Progenitor cell of endocrine pancreas (in vitro differentiated cells): ENCODE data around the gene BAK1. TPM values are rescaled to one million over a fixed set of nuclear protein-coding genes. Genes with fewer than 3 reads are reported as not detected.

ENCODE experiments used
- DNase-seq: peaks from one replicate; pipeline ENCODE4 v3.0.0; 2021; ENCODE audit warnings: low spot score; ENCODE audit not compliant: unreplicated experiment
- H3K27ac Mint-ChIP-seq: 2 replicates; pipeline ENCODE4 v1.8.0; 2021; ENCODE audit warnings: mild to moderate bottlenecking, moderate library complexity, mixed read lengths
- H3K27me3 Mint-ChIP-seq: 2 replicates; pipeline ENCODE4 v1.8.0; 2021; ENCODE audit warnings: mixed read lengths
- H3K36me3 Mint-ChIP-seq: 2 replicates; pipeline ENCODE4 v1.8.0; 2022; ENCODE audit warnings: mixed read lengths; ENCODE audit not compliant: insufficient read depth
- H3K4me1 Mint-ChIP-seq: 2 replicates; pipeline ENCODE4 v1.8.0; 2021; ENCODE audit warnings: low read depth, mixed read lengths
- H3K4me3 Mint-ChIP-seq: 2 replicates; pipeline ENCODE4 v1.8.0; 2021; ENCODE audit warnings: low read depth, mild to moderate bottlenecking, moderate library complexity, mixed read lengths
- H3K9me3 Mint-ChIP-seq: 2 replicates; pipeline ENCODE4 v1.8.0; 2021; ENCODE audit warnings: low read depth, mixed read lengths
- CTCF ChIP-seq: fragments of 200-600 bp; sonication (generic); IDR thresholded peaks from one replicate; pipeline ENCODE4 v1.5.0; 2021; ENCODE audit warnings: antibody characterized with exemption, mild to moderate bottlenecking; ENCODE audit not compliant: unreplicated experiment
- total RNA-seq: library from RNA; stranded (reverse); gene quantifications from 2 replicates; pipeline ENCODE4 v1.2.1, GENCODE V29; 2021

BAK1 gene
- total RNA-seq, 1 donor from 2014 or later = 22.4 TPM

- Mint-ChIP-seq H3K36me3 (no peaks in the 10 kb centered on the region), H3K27ac (no peak overlapping the region), H3K4me3 (no peak overlapping the region), H3K27me3 (peaks cover 3% of the 10 kb centered on the region), H3K4me1 (peaks cover 22% of the 10 kb centered on the region), H3K9me3 (peaks cover 7% of the 10 kb centered on the region)
- TF ChIP-seq CTCF = no peak
- no peak for DNase-seq
These were observed 27.2 kb upstream of the BAK1 start for GRCh38 chr6:33607126-33607783.

GRCh38 chr6:33606642-33607041 is 26.6 kb upstream of the BAK1 start:
- Mint-ChIP-seq H3K4me3 (no peak overlapping the region), H3K27me3 (peaks cover 3% of the 10 kb centered on the region), H3K4me1 (peaks cover 22% of the 10 kb centered on the region)

GRCh38 chr6:33604941-33605854 is 25.1 kb upstream of the BAK1 start:
- H3K4me1 Mint-ChIP-seq = peaks cover 12% of the 10 kb centered on the region
- H3K27me3 Mint-ChIP-seq = peaks cover 3% of the 10 kb centered on the region
- H3K4me3 Mint-ChIP-seq = no peak overlapping the region
- H3K9me3 Mint-ChIP-seq = peaks cover 7% of the 10 kb centered on the region
- no peak overlapping the region for H3K27ac Mint-ChIP-seq
- TF ChIP-seq CTCF = no peak
- no peaks in the 10 kb centered on the region for H3K36me3 Mint-ChIP-seq
- DNase-seq = no peak

More at GRCh38 chr6:33606642-33607041, 26.6 kb upstream of the BAK1 start:
- no peak for DNase-seq
- TF ChIP-seq CTCF = no peak
- H3K27ac Mint-ChIP-seq = no peak overlapping the region
- peaks cover 7% of the 10 kb centered on the region for H3K9me3 Mint-ChIP-seq
- no peaks in the 10 kb centered on the region for H3K36me3 Mint-ChIP-seq

- no peak for DNase-seq
These were observed 22.1 kb upstream of the BAK1 start for GRCh38 chr6:33602180-33602579.

More at GRCh38 chr6:33602180-33602579, 22.1 kb upstream of the BAK1 start:
- Mint-ChIP-seq H3K4me3 (no peak overlapping the region), H3K9me3 (peaks cover 7% of the 10 kb centered on the region), H3K36me3 (no peaks in the 10 kb centered on the region), H3K27ac (no peak overlapping the region), H3K27me3 (peaks cover 3% of the 10 kb centered on the region), H3K4me1 (peaks cover 2% of the 10 kb centered on the region)
- no peak for TF ChIP-seq CTCF
